A204.1 (cell line): ENCODE measurements around the gene ARHGAP15.

Experiments
- FAIRE-seq: peaks from 2 replicates; lab custom pipeline; 2012; peaks lifted over from hg19 to GRCh38; lab: Jason Lieb, UNC

ARHGAP15 gene

DNA sequence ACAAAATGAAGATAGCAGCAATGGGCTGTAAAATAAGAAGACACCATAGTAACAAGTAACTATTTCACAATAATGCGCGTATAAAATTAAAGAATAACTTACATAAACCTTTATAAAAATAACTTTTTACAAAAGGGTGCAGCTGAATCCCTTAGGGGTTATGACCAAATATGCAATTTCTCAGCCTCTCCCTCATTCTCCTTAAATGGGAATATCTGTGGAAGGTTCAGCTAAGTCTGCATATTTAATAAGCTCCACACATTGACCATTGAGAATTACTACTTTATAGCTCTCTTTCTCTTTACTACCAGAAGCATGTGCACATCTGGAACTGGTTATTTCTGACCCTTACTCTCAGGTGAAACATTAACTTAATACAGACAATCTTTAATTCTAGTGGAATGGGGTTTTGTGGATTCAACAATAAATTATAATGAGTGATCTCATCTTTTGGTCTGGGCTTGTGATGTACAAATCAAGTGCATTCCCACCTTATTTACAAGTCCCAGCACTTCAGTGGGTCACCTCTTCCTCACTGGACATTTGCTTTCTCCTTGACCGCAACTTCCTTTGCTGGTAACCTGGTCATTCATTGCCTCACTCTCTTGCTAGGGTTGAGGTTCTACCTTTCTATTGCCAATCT is 15.7 kb downstream of the ARHGAP15 start:
- FAIRE-seq, result no peak

DNA sequence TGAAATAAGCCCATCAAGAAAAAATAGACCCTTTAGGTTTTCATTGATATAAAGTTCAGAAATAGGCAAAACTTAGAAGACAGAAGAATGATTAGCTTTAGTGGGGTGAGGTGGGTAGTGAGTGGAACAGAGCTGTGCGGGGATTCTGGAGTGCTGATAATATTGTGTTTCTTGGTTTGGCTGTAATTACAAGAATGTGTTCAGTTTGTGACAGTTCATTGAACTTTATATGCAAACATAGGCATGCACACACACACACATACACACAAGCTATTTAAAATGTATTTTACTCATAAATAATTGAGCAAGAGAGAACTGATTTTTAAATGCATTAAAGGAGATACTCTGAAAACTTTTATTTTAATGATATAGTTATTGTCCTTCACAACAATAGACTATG is 17.1 kb downstream of the ARHGAP15 start:
- no peak for FAIRE-seq

DNA sequence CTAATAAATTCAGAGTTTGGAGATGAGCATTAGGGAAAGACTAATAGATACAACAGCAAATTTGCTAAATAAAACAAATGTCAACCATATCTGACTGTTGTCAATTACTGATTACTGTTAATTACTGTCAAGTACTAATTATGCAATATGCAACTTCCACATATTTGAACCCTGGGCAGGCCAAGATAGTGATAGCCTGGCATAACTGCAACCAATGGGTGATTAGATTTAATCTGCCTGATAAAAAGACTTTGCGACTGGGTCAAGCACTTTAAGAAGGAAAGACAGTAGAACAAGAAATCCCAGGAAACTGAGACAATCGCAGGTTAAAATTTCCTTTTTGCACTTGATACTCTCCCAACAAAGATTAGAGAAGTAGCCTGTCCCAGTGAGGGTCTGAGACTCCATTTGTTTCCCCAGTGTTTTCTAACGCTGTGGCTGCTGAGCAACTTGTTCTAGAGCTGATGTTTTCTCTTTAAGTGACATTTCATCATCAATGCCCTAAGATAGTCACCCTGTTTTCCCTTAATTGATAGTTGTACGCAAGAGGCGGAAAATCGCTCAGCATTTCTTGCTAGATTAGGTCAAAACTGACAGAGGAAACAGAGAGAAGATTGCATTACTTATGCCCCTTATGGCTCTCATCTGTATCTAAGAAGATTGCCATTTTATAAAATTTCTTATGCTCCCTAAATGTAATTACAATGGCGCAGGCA is 17.8 kb downstream of the ARHGAP15 start:
- FAIRE-seq, result no peak

DNA sequence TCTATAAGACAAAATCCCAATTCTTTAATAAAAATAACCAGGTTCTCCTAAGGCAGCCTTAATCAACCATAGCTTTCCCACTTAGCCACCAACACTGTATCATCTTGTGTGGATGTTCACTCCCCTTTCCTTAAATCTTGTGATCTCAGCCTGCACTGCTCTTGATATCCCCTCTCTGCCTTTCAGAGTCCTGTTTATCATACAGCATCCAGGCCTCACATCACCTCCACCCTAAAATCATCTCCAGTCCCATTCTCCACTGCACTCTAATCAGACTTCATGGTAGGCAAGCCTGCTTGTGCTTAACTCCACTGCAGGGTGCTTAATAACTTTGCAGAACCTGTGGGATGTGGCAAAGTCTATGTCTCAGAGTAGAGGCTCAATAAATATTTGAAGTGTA is 18.8 kb downstream of the ARHGAP15 start:
- no peak for FAIRE-seq

DNA sequence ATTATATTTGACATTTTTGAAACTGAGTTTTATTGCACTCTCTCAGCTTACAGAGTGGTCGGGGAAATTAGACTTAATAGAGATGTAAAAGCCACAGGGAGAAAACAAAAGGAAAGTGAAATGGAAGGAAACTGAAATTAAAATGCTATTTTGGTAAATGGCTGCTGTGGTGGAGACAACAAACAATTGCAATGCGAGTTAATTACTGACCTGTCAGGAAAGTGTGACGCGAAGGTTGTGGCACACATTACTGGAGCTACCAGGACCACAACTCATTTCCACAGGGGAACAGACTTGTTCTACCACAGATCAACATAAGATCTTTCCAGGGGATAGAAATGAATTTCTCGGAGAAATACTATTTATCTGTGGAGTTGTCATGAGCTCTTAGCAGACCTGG is 19.5 kb downstream of the ARHGAP15 start:
- no peak for FAIRE-seq

DNA sequence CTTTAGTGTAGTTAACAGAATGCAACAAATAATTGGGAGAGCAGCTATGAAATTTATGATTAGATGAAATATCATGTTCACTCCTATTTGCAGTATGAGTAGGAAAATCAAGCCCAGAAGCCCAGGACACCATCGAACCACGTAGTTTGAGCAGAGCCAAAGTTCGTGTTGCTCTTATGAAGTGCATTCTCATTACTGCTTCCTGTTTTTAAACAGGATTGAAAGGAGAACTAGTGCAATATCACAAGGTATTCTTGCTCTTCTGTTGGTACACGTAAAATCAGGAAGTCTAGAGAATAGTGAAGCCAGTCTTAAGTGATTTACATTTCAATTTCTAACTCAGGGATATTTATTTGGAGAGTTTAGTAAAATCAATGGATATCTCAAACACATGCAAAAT is 21.1 kb downstream of the ARHGAP15 start:
- FAIRE-seq, result no peak

DNA sequence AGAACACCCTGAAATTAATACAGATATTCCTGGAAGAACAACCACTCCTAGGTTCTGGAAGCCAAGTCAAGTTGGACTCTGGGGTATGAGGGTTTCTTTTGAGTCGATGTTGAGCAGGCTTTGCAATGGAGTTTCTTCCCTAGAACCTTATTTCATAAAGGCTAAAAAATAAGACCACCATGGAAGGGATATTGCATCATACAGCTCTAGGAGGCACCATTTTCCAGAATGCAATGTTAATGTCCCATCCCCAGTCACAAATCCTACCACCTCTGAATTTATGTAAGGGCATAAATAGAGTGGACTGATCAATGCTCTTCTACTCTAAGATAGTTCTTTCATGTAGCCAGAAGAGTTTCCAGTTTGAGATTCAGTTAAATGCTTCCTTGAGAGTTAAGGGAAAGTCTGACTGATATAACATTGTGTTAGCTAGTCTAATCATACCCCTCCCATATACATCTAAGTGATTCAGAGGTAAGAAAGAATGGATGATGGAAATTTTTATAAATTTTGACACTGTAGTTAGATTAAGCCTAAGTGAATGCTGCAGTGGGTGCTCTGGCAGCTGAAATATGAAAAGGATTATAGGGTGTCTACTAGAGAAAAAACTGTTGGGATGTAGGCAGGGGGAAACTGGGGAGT is 22.0 kb downstream of the ARHGAP15 start:
- no peak for FAIRE-seq

DNA sequence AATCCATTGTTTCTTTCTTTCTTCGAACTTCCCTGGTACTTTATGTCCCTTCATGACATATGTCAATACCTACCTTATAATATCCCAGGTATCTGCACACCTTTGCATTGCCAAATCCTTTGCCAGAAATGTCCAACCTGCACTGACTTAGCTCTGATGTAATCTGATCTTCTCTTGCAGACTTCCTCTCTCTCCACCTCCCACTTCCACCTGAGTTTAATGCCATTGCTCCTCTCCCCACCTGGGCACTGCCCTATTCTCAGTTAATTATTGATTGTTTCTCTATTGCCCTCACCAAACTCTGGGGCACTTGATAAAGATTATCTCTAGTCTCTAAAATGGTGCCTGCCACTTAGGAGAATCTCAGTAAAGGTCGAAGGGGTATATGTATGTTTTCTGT is 23.0 kb downstream of the ARHGAP15 start:
- FAIRE-seq, result no peak

DNA sequence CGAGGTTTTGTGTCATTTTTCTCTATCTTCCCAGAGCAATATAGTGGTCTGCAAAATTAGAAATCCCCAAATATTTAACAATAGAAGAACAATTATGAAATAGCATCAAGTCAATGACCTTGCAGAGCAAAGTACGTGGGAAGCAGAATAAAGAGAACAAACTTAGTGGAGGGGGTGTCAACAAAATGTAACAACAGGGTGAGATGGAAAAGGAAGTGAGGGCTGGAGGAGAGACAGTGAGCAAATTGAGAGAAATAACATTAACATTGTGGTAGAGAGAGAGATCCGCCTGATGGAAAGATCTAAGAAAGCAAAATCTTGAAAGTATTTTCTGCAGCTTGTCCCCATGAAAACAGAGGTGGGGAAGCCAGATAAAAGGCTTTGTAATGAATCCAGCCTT is 23.4 kb downstream of the ARHGAP15 start:
- FAIRE-seq, result no peak

DNA sequence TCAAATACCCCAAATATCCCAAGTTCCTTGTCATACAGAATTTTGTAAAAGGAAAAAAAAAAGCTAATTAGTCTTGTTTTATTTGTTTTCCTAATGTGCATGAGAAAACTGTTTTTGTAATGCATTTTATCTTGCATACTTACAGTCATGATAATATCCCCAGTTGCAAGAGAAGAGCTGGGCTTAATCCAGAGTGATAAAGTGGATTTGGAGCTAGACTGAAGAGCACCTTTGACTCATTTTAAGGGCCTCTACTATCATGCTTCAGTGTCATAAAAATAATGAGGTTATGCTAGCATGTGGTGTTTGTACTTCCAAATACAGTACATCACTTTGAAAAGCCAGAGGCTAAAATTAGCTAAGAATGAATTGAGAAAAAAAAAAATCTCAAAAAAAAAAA is 26.4 kb downstream of the ARHGAP15 start:
- FAIRE-seq, result no peak

DNA sequence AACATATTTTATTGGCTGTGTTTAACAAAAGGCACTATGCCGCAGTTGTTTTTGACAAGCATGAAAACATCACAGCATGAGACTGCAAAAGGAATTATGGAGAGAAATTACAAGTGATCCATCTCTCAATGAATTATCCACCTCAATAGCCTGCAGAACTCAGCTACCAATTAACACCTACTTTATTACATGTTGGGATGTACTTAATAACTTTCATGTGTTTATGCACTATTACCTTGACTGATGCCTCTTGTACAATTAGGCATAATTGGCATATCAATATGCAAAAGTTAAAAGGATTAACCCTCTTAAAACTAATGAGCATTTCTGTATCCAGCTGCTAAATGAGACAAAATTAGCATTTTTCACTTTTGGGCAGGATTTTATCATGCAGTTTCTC is 27.8 kb downstream of the ARHGAP15 start:
- no peak for FAIRE-seq

DNA sequence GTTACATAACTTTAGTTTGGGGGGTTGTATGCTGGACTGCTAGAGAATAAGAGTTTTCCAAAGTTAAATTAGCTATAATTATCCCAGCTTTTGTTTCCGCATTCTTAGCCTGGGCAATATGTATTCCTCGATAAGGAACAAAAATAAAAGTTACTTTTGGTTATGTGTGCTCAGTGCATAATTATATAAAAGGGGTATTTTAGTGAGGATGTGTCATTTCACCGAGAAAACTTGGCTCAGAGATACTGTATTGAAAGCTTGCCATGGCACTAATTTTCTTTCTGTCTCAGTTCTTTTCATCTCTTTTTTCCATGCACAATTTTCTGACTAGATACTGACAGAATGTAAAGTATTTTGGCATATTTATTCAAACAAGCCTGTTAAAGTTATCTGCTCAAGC is 28.2 kb downstream of the ARHGAP15 start:
- FAIRE-seq, result no peak

DNA sequence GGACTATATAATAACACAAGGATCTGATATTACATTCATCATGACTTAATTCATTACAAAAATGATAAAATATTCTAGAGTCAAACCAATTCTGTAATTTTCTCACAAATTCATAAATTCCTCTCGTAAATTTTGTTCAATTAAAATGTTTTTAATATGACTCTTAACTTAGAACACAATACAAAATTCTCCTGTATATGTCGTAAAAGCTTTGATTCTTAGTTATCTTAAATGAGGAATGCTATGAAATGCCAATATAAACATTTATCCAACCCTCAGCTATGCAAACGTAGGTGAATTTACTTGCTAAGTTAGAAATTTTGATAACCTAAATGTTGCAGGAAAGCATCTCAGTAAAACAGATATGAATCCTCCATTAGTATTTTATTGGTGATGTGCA is 28.9 kb downstream of the ARHGAP15 start:
- no peak for FAIRE-seq

DNA sequence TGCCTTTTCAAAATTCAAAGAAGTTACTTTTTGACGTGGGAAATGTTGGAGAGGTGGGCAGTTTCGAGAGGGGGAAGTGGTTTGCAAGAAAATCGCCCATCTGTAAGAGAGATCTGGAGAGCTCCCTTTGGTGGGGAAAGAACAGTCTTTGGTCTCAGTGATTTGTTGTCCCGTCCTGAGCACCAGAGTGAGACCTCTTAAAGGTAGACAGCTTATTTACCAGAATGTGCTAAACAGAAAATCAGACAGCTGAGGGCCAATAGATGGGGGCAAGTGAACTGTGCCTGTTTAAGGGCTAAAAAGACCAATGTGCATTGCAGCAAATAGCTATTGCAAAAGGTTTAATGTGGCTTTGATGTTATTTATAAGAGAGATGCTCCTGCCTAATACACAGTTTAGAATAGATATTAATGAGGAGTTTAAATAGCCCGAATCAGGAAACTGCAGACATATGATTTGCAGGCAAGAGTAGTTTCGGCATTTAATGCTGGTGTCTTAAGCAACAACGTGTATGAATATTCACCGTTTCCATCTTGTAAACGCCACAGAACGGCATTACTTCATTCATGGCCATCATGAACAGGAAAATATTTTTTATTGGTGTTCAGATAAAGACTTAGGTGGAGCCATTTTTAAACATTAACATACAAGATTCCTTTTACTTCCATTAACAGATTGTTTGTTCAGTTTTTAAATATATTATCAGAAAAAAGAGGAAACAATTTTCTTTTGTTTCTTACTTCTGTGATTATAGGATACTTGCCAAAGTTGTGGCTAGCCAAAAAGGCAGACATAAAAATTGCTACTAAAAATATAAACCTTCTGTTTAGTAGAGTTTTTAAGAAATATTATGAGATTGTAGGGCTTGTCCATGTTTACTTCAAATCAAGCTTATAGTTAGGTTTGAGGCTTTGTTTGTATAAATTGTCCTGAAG is 29.6 kb downstream of the ARHGAP15 start:
- no peak for FAIRE-seq

DNA sequence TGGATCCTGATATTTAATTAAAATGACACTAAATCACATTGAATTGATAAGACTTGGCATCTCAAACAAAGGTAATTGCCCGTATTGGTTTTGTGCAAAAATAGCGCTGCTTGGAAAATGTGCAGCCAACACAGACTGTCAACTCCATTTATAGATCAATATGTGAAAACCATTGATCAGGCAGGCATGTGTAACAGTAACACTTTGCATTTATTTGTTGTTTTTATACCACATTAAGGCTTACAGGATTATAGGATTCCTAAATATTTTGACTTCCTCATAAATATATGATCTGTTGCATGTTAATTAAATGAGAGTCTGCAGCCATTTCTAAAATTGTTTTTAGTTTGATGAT is 30.2 kb downstream of the ARHGAP15 start:
- no peak for FAIRE-seq

DNA sequence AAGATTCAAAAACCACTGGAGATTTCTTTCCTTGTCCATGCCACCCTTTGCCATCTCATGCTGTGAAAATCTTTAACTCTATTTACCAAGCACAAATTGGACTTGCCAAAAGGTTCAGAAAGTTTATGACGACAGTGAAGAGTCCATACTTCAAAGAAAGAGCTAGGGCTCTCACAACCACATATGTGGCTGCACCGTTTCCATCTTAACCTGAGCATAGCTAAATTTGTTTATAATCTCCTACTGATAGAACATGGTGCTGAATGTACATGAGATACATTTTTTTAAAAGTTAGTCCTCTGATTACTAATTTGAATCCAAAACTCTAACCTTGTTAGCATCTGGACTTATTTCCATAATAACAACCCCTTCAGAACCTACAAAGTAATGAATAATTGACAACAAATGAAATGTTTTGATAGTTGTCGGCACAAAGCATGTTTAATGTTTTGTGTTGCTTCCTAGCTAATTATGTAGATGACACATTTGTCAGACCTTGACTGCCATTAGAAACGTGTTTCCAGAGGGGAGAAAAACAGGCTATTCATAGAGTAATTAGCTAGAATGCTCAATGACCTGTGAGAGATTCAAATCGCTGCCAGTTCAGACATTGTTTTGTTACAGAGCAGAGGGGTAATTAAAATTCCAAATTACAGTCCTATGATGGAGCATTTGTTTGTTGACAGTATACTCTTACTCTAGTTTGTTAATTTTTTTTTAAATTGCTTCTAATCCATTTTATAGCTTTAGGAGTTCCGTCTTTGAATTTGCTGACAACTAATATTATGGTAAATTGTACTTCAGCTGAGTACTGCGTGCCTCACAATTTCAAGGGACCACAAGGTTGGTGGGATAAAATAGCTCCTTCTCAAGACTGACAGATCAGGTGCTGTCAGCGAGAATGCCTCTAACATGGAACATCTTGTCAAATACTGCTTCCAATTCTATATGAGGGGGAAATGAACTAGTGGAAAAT is 31.8 kb downstream of the ARHGAP15 start:
- no peak for FAIRE-seq

DNA sequence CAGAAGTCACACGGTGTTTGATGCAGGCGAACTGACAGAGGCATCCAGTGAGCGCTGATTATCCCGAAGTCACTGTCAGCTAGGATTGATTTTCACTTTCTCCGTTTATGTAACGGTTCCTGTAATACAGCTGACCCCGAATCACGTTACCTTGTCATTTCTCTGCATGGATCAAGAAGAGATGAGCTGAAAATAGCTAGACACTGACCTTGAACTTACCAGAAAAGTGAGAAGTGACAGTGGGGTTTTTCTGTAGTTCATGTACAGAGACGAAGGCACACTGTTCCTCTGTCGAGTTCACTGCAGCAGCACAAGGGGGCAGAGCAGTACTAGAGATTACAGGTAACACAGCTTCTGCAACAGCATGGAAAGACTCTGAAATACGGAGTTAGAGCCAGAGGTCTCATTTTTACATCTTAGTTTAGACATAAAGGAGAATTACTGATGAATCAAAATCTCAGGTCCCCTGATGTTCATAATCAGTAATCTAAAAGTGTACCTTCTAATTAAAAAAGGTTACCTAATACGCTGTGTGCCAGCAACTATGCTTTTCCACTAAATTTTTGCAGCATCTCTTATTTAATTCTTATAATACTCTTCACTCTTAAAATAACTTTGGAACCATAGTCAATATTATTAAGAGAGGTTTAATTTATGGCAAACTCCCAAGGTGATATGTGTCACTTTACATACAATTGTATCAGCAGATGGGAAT is 33.1 kb downstream of the ARHGAP15 start:
- no peak for FAIRE-seq

DNA sequence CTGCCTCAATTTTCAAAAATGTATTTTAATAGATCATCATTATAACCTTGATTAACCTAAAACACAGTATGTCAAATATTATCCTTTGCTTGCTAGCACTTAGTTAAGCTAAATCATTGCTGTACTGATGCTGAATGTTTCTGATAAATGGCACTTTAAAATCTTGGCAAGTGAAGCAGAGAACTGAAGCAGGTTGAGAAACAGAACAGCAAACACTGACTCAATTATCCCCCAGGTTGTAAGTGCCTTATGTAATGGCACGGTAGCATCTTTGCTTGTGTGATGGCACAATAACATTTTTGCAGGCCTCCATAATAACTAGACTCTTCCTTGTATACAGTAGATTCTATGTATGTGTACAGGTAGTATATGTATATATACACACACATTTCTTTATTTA is 33.8 kb downstream of the ARHGAP15 start:
- FAIRE-seq, result no peak

DNA sequence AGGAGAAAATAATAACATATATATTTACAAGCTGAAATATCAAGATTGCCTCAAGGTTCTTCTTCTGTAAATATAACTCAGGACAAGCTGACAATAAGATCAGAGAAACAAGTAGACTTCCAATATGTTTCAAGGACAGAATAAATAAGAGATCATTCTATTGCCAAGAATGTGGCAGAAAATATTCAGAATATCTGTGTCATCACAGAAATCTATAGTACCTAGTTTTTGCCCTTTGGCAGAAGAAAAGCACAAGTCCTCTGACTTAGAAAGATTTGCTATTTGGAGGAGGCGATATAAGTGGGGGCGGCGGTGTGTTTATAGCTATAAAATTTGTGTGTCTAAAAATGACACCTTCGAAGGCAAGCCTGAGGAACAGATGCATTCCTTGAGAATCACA is 34.3 kb downstream of the ARHGAP15 start:
- FAIRE-seq, result no peak

DNA sequence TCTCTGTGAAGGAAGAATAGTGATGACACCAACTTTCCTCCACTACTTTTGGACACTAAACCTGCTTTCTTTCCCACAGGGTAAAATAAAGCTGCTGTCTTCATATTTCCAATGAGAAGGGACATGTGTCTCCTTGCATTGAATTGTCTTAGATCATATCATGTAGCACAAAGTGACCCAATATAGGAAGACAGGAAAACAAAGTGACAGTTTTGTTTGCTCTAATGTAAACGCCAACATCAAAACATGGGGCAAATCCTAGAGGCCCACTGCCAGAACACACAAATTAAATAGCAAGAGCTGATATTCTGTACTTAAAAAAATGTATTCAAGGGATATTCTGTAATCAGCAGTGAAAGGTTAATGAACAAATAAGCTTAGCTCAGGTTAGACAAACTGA is 36.1 kb downstream of the ARHGAP15 start:
- FAIRE-seq, result no peak

DNA sequence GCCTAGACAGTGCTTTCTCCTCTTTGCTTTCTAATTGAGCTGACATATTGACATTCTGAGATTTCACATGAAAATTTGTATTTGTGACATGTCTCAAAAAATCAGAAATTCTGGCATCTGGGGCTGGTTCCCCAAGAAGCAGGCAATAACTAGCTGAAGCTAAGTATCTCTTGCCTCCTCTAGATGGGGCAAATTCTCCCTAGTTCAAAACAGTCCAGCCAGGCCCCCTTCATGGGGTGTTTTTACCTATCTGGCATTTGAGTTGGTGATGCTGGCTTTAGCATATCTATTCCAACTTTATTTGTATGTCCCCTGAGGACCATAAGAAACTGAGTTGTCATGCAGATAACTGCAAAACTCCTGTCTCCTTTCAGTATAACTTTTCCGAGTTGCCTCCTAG is 39.9 kb downstream of the ARHGAP15 start:
- no peak for FAIRE-seq
